ENCODE results near the gene MTFR2.

MTFR2 gene

DNA sequence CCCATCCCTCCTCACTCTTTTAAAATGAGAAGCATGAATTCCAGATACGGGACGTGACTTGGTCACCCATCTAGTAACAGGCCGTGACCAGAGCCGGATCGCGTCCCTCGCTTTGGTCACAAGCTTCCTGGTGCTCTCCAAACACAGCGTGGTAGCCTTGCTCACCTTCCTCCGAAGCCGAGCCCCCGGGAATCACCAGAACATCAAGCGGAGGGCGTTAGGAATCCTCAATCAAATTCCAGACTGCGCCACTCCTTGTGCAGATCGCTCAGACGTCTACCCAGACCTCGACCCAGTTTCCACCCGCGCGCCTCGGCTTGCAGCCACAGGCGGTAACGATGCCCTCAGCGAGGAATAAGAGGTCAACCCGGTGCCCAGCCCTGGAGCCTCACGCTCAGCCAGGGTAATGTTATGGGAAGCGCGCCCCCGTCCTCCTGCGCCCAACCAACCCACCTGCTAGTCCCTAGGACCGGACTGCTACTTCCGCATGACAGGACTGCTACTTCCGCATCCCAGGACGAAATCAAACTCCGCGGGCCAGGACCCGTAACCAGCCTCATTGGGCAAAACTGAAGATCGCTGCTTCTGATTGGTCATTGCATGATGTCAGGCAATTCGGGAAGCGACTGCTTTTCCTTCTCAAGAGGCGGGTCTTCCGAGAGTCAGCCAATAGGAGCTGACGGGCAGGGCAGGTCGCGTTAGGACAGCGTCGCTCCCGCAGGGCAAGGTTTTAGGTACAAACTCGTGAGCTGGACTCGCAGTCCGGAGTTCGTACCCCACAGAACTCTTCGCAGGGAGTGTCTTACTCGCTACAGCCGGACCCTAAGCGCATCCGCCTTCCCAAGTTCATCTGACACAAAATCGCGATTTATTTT lies at the start of gene MTFR2:
Gene MTFR2, minus strand, starts transcription at position 501 of the 875 bp plus-strand sequence. CDS start 1,212 bp downstream, outside the sequence.
- DNase-seq, result peak; percentile 91

- DNase-seq, result no peak
These were observed 44.5 kb upstream of the MTFR2 start for GRCh38 chr6:136294621-136295020.

DNA sequence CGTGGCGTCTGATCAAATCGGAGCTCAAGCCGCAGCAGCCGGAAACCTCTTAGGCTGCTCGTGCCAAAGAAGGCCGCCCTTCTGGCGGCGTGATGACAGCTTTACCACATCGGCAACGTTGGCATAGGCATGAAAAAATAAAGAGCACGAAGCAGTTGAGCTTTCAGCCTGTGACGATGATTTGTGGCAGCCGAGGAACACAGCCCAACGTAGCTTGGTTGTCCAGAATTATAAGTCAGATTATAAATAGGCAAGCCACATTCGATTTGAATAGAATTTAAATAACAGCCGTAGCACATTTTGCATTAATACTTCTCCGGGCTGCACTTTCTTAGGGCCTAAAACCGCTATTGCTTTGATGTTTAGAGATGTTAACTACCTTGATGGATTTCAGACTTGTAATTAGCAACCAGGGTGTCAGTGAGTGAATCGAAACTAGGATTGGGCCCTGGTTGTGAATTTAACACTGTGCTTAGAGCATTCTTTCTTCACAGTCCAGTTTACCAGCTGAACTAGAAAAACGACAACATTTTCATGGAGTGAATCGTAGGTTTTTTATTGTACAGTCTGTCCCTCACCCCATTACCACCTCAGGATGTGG lies 40.4 kb upstream of the MTFR2 start:
- DNase-seq, result peak; percentile 76

- peak; percentile 99 for DNase-seq
These were observed 39.7 kb upstream of the MTFR2 start, which contains the start of gene BCLAF1 for GRCh38 chr6:136289579-136290409. Gene BCLAF1, minus strand, starts transcription at chr6:136289846. Its CDS starts 9,980 bp downstream, at chr6:136279866.

GRCh38 chr6:136289327-136289578 lies 39.1 kb upstream of the MTFR2 start:
- DNase-seq, result peak; percentile 93

DNA sequence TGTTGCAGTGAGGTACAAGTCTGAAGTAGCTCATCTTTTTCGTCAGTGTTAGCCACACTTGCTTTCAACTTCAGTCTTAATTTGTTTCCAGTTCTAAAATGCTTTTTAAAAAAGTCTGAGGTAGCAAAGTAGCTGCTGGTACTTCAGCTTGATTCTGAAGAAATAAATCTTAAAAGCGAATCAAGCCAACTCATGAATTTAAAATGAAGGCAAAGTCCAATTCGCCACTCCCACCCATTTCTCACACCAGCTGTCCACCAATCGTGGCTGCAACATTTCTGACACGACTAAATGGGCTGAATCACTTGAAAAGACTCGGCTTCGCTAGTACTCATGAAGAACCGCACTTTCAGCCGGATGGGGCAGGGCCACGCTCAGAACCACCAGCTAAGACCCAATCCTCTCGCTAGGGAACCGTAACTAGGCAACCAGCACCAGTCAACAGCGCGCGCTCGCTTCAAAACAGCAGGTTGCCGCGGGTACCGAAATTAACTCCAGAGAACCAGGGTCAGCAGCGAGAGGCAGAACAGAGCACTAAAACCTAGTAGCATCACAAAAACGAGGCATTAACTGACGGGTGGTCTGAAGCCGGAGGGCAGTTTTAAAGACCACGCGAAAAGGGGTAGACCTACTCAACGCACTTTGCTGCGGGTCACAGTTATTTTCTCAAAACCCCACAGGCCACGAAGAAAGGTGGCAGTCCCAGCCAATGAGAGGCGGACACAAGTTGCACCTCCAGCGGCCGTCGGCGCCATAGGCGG lies 38.6 kb upstream of the MTFR2 start:
- DNase-seq, result peak; percentile 86

- no peak for DNase-seq
These were observed 34.8 kb upstream of the MTFR2 start for GRCh38 chr6:136284909-136285308.

DNA sequence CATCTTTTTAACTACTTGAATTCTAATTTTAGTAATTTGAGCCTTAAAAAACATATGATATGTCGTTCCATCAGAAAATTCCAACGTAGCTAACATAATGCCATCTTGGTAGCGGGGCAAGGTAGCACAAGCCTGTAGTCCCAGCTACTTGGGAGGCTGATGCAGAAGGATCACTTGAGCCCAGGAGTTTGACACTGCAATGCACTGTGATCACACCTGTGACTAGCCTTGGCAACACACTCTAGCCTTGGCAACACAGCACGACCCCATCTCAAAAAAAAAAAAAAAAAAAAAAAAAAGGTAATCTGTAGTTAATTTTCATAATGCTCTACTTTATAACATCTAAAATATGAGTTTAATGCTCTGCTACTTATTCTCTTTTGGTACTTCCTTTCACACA lies 32.8 kb upstream of the MTFR2 start:
- DNase-seq, result no peak

DNA sequence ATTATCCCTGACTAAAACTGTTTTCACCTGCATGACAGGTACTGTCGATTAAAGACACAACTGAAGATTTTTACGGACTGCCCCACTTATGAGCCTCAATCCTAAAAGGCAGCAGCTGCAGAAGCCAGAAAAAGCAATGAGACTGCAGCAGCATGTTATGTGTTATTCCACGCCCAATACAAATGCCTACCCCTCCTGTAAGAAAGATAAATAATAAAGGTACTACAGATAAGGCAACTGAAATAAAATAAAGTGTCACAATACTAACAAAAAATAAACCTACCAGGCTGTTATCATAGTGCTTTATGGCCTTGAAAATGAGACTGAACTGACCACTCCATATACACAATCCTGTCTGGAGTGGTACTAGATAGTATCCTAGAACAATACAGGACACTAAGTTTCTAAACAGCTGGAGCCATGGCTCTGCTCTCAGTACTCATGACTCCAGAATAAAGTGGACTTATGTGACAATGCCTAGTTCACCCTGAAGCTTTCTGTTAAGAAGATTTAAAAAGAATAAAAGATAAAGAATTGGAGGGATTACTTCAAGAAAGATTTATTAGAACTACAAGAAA lies 30.0 kb upstream of the MTFR2 start:
- no peak for DNase-seq

DNA sequence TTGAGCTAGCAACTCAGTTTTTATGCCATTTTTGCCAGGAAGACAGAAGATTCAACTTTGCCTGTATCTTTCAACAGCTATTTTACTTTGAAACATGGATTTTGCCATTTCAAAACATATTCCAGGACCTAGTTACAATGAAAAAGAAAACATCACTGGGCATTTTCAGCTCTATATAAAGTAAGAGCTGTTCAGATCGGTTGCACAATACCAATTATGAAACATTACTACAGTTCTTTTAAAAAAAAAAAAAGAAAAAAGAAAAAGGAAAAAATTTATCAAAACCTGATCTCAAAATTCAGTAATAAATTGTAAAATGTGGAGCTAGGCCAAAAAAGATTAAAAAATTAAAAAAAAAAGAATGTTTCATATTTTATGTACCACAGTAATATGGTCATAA lies 24.0 kb upstream of the MTFR2 start:
- no peak for DNase-seq

DNA sequence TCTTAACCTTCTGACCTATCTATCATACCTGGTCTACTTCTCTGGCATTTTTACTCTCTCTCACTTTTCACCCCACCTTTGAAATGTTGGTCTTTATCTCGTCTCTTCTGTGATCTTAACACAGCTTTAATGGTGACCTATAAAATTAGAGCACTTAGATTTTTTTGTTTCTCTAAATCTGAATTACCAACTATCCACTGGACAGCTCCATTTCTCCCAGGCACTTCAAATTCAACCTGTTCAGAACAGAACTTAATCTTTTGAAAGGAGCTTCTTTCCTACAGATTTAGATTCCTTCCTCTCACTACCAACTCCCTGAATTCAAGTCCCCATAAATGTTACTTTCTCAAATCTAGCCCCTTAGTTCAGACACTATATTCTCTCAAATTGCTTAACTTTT lies 15.0 kb upstream of the MTFR2 start:
- no peak for DNase-seq

GRCh38 chr6:136262940-136263339 lies 12.8 kb upstream of the MTFR2 start:
- DNase-seq, result no peak

GRCh38 chr6:136254851-136255466 lies 4.8 kb upstream of the MTFR2 start:
- DNase-seq, result no peak

GRCh38 chr6:136253734-136254133 lies 3.6 kb upstream of the MTFR2 start:
- DNase-seq, result no peak

DNA sequence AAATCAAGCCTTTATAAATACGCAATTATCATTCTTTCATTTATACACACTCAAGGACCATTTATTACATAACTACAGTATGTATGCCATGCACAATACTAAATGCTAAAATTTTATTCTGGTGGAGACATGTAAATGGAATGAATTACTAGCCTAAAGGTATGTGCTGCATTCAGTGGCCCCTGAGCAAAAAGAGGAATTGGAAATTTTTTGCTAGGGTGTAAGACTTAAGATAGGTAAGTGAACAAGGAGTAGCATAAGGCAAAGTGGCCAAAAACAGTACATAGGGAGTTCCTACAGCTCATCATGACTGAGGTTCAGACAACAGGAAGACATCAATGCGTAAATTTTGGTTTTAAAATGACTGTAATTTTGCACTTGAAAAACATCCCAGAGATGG lies 2.3 kb upstream of the MTFR2 start:
- no peak for DNase-seq

- DNase-seq, result no peak
These were observed 1.3 kb upstream of the MTFR2 start for GRCh38 chr6:136251394-136251793.

GRCh38 chr6:136250686-136251008 lies 536 bp upstream of the MTFR2 start:
- no peak for DNase-seq

- no peak for DNase-seq
These were observed 775 bp downstream of the MTFR2 start for GRCh38 chr6:136249336-136249735.

GRCh38 chr6:136244061-136244616 lies 6.0 kb downstream of the MTFR2 start:
- no peak for DNase-seq

DNA sequence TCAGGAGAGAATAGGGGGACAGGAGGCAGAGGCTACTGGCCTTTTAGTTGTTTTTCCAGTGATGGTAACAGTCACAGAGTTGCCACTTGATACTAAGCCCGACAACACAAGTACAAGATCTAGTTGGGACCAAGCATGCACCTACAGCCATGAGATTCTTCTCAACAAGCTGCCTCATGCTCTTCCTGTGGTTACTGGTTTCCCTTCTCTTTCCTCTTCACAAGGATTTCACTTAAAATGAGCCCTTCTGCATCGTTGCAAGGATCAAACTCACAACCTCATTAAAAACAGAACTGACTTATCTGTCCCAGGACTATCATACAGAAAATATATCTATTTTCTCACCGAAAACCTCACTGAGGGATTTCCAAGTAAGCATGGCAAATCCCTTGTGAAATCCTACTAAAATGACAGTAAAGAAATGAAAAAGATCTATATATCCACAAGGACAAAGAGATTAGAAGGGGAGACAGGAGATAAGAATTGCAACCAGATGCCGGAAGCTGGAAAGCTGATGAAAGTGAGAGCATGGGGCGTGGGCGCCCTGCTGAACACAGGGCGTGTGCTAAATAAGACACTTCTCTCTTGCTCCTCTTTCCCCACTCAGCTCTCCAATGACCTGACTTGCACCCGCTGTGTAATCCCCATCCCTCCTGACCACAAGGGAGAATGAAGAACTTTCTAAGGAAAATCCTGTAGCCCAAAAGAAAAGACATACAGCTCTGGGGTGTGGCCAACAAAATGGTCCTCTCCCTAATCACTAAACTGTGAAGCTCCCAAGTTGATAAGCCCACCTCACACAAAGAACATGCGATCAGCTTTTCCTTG lies 13.4 kb downstream of the MTFR2 start:
- no peak for DNase-seq

GRCh38 chr6:136235233-136235564 lies 14.9 kb downstream of the MTFR2 start:
- DNase-seq, result no peak
